ENCODE results near the gene GRM7.
"Not testable (repeated sequence)": the region's sequence is repeated elsewhere in the genome, so short reads cannot be mapped to it uniquely, and the experiment has no call there.

Gene GRM7

DNA sequence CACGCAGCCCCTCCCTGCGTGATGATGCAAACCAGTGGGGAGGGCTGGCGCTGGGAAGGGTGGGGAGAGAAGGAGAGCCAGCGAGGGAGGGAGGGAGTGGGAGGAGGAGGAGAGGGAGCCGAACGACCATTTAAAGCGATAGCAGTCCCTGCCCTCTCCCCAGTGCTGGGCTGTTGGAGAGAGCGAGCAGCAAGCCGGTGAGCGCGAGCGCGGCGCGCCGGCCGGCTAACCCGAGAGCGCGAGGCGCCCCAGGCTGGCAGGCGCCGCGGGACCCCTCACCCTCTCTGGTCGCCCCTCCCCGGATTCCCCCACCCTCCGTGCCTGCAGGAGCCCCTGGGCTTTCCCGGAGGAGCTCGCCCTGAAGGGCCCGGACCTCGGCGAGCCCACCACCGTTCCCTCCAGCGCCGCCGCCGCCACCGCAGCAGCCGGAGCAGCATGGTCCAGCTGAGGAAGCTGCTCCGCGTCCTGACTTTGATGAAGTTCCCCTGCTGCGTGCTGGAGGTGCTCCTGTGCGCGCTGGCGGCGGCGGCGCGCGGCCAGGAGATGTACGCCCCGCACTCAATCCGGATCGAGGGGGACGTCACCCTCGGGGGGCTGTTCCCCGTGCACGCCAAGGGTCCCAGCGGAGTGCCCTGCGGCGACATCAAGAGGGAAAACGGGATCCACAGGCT, at the start of gene GRM7:
Gene GRM7 (plus strand): TSS at position 162 of the 671 bp plus-strand sequence.
- no peak for DNase-seq

DNA sequence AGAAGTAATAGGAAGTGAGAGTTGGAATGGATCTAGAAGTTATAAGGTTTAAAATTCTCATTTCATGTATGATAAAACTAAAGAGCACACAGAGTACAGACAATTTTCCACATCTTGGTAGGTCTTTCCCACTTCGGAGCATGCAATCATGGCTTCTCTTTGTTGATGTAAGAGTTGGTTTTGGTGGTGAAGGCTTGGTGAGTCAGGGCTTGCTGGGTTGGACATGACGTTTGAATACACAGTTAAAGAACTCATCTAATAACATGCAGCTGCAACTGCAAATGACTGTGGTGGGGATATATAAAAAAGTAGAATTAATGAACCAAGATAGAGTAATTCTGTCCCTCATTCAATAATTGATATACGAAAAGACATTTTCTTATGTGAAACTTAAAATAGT, 39.5 kb upstream of the GRM7 start:
- DNase-seq = no peak

DNA sequence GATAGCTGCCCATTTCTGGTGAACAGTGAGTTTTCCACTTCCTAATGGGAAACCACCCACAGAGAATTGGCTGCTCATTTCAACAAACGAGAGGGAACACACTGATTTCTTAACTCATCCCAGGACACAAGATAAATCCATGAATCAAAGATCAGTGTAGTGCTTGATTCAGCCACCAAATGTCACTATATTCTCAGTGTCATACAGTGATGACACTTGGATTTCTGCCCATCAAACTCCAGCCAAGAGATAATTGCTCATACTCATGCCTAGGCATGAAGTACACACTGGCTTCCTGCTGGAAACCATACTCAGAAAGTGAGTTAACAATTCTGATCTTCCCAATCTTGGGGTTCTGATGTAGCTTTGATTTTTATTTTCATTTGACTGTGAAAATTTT, 35.4 kb upstream of the GRM7 start:
- no peak for DNase-seq

DNA sequence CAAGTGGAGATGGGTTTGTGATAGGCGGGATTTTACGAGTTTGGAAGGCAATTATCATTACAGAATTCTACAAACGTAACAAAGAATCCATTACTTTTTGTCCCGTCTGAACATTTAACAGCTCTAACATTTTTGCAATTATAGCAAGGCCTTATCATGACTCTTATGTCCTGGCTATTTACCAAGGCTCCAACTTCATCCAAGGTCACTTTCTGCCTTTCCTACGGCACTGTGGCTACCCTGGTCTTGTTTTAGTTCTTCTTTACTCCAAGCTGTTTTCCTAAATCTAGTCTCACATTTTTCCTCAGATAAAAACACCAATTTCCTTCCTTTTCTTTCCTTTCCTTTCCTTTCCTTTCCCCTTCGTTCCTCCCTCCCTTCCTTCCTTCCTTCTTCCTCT, 33.5 kb upstream of the GRM7 start:
- DNase-seq = no peak

DNA sequence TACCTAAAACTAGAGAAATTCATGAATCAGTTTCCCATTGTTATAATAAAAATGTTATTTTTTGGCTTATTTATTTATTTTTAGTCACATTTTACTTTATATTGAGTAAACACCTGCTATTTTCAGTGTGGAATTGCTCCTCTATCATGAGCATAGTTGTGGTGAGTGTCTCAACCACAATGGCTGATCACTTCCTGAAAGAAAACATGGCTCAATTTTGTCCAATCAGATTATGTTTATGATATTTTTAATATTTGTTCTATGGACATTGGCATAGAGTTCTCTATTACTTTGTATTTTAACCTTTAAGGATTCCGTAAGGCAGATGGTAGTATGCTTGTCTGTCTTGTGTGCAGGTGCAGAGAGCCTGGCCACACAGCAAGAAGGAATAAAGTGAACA, 16.2 kb upstream of the GRM7 start:
- DNase-seq = no peak

DNA sequence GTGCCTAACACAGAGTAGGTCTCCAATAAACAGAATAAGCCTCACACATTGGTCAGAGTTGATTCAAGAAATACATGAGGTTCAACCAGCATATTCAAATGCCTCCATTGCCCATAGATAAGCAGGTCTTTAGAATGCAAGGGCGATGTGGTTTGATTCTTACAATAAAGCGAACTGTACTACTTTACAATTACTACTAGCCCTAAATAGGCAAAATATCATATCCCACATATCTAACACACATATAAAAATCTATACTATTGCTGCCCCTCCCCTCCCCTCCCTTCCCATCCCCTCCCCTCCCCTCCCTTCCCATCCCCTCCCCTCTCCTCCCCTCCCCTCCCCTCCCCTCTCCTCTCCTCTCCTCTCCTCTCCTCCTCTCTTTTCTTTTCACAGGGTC, 6.7 kb upstream of the GRM7 start:
- no peak for DNase-seq

DNA sequence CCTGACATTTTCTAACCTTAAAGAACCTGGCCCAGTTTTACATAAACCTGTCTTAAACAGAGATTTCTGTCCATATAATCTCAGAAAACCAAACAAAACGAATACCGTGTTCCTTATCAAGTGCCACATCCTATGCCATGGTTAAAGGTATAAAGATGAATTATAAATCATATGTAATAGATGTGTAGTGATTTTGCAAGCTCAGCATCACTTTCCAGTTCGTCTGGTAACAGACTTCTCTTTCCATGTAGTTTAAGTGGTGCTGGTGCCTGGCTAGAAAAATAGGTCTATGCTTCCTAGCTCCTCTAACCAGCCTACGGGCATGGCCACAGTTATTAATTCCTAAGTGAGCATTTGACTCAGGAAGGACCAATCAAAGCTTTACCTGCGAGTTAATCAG, 3.4 kb upstream of the GRM7 start:
- no peak for DNase-seq

DNA sequence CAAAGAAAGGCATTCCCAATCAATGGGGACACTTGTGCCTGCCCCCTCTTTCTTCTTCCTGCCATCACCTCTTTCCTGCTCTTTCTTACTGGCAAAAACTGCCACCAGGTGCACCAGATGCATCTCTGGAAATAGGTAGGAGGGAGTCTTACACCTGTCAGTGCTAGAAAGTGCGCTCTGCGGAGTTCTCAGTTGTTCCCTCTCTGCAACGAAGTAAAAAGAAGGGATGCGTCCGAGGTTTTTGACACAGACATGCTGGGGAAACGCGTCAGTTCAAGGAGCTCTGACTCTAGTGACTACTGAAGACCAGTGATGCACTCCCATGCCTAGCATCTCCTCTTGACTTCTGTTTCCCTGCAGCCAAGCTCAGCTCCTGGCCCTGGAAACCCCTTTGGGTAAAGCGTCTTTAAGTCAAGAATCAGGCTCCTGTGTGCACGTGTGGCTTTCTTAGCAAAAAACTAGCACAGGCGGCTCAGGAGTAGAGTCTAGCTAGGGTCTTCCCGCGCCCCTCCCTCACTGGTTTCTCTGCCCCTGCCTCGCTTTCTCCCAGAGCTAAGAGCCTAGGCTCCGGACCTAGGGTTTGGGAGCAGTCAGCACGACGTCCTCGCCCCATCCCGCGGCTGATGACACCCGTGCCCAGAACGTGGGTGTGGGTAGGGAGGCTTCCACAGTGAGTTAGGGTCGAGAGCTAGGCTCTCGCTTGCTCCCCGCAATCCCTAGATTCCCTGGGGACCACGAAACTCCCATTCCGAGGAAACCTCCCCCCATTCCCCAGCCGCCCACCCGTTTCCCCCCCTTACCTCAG, 564 bp upstream of the GRM7 start:
- no peak for DNase-seq

DNA sequence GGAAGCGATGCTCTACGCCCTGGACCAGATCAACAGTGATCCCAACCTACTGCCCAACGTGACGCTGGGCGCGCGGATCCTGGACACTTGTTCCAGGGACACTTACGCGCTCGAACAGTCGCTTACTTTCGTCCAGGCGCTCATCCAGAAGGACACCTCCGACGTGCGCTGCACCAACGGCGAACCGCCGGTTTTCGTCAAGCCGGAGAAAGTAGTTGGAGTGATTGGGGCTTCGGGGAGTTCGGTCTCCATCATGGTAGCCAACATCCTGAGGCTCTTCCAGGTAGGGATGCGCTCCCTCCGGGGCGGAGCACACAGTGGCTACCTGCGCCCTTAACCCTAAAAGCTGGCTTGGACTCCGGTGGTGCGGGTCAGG, 698 bp downstream of the GRM7 start:
- DNase-seq = no peak

DNA sequence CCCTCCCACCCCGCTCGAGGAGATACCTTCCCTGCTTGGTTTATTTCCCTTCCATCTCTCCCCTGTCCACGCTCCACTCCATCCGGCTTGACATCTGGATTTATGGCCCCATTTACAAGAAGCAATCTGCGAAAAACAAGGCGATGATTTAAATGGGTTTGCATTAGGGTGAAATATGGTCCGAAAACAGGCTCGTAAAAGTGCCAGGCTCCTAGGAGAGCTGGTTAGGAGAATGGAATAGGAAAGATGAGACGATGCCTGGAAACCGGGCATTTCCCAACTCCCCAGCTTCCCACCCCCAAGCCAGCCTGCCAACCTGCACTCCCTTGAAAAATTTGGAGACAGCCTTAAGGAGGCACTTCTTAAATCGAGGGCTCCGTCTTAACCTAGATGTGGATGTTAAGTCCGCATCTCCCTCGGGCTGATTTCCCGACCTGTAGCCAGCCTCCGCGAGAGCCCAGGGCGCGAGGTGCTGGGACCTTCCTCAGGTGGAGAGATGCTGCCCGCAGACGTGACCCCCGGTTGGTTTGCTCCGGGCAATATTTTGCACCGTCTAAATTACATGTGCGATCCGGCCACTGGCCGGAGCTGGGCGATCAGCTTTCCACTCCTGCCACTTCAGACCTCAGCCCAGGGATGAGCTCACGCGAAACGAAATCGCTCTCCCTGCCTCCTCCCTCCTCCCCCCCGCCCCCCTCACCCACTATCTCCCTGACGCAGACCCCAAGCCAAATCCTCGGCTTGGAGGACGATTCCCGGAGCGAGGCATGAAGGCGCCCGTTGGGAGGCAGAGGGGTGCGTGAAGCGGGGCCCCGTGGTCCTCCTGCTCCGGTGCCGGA, 1.3 kb downstream of the GRM7 start:
- DNase-seq = no peak

DNA sequence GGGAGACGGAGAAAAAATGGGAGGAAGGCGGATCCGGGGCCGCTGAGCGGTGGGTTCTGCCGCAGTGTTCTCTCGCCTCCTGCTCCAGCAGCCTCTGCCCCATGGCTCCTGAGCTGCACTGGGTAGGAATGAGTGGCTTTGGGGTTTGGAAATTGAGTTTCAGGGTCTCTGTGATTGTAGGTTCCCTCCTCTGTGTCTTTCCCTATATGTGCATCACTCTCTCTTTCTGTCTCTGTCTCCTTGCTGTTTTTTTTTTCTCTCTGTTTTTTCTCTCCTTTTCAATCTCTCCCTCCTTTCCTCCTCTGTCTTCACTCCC, 1.9 kb downstream of the GRM7 start:
- DNase-seq = no peak

DNA sequence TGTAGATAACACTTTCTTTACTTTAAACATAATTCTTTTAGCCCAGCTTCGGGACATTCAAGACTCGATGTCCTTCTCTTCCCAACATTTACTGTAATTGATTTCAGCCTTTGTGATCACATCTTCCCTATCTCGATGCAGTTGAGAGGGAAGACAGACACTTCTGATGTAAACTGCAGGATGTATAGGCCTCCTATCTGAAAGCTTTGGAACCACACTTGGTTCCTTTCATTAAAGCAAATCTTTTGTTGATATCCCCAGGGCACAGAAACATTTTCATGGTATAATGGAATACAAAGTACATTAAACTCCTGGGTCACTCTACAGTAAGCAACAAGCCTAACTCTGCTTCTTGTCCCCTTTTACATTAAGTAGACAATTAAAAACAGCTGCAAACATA, 6.4 kb downstream of the GRM7 start:
- no peak for DNase-seq

DNA sequence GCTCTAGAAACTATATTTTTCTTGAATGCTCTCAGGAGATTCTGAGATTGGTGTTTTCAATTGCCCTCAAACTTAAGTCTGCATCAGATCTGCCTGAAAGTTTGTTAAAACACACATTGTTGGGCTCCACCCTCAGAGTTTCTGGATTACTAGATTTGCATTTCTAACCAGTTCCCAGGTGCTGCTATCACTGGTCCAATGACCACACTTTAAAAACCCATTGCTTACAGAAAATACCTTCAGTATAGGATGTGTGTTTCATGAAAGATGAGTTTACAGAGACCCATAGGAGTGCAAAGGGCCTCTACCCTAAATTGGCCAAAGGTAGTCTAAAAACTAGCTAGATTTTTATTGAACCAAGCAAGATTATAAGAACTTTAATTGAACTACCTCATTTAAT, 17.8 kb downstream of the GRM7 start:
- DNase-seq = no peak

DNA sequence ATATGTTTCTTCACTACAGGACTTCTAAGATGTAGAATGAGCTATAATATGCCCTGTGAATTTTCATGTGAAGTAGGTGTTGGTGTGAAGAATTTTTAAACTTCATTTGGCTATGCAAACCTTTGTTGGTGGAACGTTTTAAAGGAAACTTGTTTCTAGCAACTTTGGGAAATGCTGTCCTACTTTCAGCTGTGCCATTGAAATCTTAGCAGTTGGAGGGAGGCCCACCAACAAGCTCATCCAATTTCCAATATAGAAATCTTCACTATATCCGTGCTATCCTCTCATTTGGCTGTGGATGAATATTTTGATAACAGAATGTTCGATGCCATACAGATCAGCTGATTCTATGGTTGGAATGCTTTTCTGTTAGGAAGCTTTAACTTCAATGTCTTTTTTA, 51.3 kb downstream of the GRM7 start:
- no peak for DNase-seq

DNA sequence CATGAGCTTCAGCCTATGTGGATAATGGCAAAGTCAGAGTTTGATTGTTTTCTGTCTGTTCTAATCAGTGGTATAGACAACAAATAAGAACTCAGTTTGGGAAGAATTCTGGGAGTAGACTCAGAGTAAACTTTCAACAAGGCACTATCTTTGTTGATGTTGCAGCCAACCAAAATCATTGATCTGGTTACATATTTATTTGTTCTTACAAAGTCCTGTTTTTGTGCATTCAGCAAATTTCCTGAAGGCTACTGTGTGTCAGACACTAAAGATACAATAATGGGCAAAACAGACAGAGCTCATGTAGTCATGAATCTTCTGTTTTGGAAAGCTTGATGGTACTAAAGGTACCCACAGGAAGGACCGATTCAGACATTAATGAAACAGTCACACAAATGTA, 55.0 kb downstream of the GRM7 start:
- DNase-seq = no peak

DNA sequence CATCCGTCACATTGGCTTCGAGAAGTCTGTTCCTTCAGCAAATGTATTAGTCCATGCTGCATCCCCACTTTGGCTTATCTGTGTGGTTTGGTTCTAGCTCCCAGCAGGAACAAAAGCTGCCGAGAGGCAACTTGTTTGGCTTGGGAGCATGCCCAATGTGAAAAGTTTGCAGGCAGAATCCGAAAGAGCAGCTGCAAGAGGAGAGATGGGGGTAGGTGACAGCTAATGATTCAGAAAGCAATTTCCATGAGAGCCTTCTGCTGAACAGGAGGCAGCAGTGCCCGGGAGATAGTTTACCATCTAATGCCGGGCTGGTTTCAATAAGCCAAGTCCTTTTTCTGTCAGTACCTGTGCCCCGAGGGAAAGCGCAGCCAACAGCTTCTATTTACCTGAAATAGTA, 60.2 kb downstream of the GRM7 start:
- no peak for DNase-seq

DNA sequence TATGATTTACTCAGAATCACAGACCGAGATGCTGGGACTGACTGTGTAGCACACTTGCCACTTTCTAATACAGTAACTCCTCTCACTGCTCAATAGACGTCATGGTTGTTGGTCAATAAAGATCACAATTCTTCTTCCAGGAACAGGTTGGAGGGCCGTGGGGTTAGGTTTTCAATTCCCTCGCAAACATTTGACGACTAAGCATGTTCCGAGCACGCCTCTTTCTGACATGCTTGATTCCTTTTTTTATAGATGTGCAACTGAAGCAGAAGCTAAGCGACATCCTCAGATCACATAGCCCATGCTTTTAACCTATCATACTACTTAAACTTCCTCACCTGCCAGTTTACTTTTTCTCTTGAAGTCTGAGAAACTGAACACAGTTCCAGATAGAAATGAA, 61.0 kb downstream of the GRM7 start:
- no peak for DNase-seq

DNA sequence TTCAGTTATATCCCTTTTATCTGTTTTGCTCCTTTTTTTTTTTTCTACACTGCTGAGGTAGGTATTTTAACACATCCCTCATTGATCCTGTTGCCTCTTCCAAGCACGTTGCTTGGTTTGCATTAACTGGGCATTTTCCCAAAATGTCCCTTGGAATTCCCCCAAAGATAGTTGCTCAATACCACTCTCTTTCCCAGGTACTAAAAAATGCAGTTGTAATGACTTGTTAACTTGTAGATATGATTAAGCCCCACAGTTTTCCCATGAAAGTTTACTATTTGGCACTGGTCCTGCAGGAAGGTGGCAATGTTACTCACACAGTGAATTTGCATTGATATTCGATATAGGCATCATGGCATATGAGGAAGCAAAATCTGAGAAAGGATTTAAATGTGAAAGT, 67.1 kb downstream of the GRM7 start:
- no peak for DNase-seq

DNA sequence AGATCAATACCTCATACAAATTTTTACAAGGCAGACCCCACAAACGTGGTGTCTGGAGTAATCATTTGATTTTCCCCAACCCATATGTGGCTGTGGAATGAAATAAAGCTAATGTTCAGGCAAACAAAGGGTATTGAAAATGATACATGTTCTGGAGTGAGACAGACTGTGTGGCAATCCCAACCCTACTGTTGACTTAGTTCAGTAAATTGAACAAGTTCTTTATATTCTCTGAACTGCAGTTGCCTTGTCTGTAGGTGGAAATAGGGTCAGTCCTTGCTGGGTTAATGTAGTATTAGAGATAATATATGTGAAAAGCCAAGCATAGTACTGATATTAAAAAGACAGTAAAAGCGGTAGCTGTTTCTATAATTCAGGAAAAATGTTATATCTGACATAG, 69.0 kb downstream of the GRM7 start:
- no peak for DNase-seq

DNA sequence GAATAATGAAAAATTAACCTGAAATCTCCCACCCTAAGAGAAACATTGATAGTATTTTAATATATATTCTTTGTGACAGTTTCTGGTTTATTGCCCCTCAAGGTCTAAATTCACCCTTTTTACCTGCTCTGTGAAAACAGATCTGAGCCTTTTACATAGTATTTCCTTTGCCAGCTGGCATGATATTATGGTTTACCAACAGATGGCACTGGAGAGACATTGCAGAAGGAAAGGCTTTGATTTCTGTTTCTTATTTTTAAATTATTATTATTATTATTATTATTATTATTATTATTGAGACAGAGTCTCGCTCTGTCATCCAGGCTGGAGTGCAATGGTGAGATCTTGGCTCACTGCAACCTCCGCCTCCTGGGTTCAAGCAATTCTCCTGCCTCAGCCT, 74.5 kb downstream of the GRM7 start:
- not testable (repeated sequence) for DNase-seq

DNA sequence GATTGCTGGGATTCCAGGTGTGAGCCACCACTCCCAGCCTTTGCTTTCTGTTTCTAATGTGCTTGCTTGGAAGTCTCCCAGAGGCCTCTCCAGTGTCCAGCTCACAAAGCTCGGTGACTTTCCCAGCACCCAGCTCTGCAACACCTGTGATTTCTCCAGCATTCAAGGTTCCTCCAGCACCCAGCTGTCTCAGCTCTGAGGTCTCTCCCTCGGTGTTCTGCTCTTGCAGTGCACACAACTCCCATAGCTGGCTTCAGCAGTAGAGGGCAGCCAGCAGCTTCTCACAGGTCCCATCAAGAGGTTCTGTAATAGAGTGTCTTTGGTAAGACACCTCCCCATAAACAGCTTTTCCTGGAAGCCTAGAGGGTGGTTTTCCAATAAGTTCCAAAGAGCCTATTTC, 75.1 kb downstream of the GRM7 start:
- DNase-seq = no peak

DNA sequence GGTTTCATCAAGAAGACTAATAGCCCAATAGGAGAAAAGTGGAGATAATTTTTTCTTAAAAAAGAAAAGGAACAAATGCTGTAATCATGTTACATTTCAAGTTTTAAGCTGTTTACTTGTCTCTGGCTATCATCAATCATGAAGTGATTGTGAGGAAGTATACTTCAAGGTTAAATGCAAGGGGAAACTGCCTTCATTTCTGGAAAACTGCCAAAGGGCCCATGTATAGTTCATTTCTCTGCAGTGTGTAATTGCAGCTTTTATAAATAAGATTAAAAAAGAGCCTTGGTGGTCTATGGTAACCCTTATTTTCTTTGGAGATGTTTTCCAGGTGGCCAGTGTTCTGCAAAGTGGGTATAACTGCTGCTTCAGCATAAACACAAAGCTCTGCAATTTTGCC, 101.9 kb downstream of the GRM7 start:
- DNase-seq = no peak

DNA sequence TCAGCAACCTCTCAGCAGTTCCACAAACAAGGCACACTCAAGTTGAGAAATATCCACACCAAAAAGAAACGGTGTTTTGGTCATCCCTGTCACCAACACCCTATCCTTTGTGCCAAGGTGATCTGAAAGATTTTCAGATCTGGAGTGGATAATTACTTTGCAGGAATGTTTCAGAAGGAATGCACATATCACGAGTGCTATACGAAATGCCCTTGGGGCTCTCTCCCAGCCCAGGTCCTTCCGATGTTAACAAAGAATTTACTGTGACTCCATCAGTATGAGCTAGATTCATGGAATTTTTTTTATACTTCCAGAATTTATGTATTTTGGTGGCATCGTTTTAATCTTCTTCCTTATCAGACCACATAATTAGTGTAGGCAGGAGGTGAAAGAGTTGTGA, 105.0 kb downstream of the GRM7 start:
- DNase-seq = no peak

DNA sequence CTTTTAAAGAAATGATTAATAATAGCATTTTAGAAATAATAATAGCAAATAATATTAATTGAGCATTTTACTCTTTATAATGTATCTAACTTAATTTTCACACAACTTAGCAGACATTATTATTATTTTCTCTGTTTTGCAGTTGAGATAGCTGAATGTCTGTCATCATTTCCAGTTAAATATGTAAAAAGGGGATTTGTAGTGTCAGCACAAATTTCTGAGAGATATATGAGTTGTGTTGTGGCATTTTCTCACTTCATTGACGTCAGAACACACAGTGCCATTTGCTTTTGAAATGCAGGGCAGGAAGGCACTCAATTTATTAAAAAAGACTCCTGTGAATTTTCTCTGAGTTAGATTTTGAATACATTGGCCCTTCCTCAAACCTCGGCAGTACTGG, 111.0 kb downstream of the GRM7 start:
- DNase-seq = no peak
